ENCODE data around the gene SLC39A11. TPM values are rescaled to one million over a fixed set of nuclear protein-coding genes. Genes with fewer than 3 reads are reported as not detected.
A peak's percentile ranks its signal among the peaks of the same experiment; 100 is the strongest.

SLC39A11 gene
- total and polyA plus RNA-seq, 4 donors, result 18.9 to 44.9 (median 28.2) TPM

DNA sequence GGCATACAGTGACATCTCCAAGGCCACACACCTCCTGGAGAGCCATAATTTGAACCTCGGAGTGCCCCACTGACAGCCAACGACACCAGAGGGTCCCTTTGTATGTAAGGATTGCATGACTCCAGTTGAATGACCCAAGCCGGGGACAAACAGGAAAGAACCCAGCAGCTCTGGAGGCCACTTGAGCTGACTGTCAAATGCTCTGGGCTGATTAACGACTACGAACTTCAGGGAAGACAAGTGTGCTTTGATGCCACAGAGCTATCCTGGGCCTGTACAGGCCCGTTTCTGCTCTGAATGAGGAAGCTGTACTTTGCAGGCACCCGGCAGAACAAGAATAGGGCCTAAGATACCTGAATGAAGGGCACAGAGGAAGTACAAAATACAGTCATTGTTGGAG lies 404.6 kb downstream of the SLC39A11 start:
- WGBS, result 80% methylated on average over 7 of the region's 7 CpGs
- no peak overlapping the region for H3K9ac ChIP-seq (ENCODE audit: low read depth in 1 of 2, low read length in 2 of 2)
- no peak for TF ChIP-seq GABPA (IDR thresholded peaks at IDR 0.05 in 1 of 2, conservative IDR thresholded peaks at IDR 0.05 in 1 of 2)
- no peak for DNase-seq (ENCODE audit: low spot score)
- H3K27ac ChIP-seq (ENCODE audit: low read depth in 1 of 2, low read length in 2 of 2), result no peak overlapping the region
- no peak overlapping the region for H3K4me3 ChIP-seq (ENCODE audit: low read depth in 1 of 3, low read length in 3 of 3)
- no peaks in the 10 kb centered on the region for H3K4me1 ChIP-seq (ENCODE audit: control insufficient read depth in 4 of 4, insufficient read depth in 4 of 4, low read length in 3 of 4)
- H3K9me3 ChIP-seq (ENCODE audit: control insufficient read depth in 4 of 4, low read length in 3 of 4), result no peaks in the 10 kb centered on the region
- no peaks in the 10 kb centered on the region for H3K27me3 ChIP-seq (ENCODE audit: control insufficient read depth in 4 of 4, insufficient read depth in 4 of 4, low read length in 3 of 4)
- peaks cover 0 to 3% (median 0%) of the 10 kb centered on the region in 4 donors for H3K36me3 ChIP-seq (ENCODE audit: control insufficient read depth in 4 of 4, insufficient read depth in 3 of 4, low read depth in 1 of 4, low read length in 3 of 4)

DNA sequence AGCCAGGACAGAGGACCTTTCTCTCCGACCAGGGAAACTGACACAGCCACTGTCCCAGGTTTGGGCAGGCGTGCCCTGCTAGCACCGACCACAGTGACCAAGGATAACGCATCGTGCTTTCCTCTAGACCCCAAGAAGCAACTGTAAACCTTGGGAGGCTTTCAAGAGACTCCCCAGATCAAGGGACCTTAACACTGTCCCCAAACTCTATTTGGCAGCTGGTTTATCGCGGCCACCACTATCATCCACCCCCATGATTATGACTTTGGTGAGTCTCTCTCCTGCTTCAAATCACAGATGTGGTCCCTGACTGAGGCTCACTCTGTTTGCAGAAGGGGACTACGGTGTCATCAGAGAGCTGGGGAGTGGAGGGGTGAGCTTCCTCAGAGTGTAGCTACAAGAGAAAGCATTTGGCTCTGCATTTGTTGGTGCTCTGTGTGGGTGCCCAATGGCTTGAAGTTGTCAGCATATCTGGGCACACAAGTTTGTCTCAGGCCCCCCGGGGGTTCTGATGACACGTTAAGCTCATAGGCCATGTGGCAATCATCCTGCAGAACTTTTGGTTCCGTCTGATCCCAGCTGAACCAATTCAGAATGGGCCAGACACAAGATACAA lies 408.0 kb downstream of the SLC39A11 start:
- no peak for TF ChIP-seq RAD21 (IDR thresholded peaks at IDR 0.05)
- TF ChIP-seq, protein P1, sequence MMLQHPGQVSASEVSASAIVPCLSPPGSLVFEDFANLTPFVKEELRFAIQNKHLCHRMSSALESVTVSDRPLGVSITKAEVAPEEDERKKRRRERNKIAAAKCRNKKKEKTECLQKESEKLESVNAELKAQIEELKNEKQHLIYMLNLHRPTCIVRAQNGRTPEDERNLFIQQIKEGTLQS (IDR thresholded peaks at IDR 0.05), result no peak
- H3K36me3 ChIP-seq (ENCODE audit: control insufficient read depth in 4 of 4, insufficient read depth in 3 of 4, low read depth in 1 of 4, low read length in 3 of 4), result no peaks in the 10 kb centered on the region
- no peak overlapping the region for H3K27ac ChIP-seq (ENCODE audit: low read depth in 1 of 2, low read length in 2 of 2)
- no peak overlapping the region for H3K9ac ChIP-seq (ENCODE audit: low read depth in 1 of 2, low read length in 2 of 2)
- no peak for DNase-seq (ENCODE audit: low spot score)
- H3K4me3 ChIP-seq (ENCODE audit: low read depth in 1 of 3, low read length in 3 of 3), result no peak overlapping the region
- H3K4me1 ChIP-seq (ENCODE audit: control insufficient read depth in 4 of 4, insufficient read depth in 4 of 4, low read length in 3 of 4), result no peaks in the 10 kb centered on the region
- H3K9me3 ChIP-seq (ENCODE audit: control insufficient read depth in 4 of 4, low read length in 3 of 4), result no peaks in the 10 kb centered on the region
- H3K27me3 ChIP-seq (ENCODE audit: control insufficient read depth in 4 of 4, insufficient read depth in 4 of 4, low read length in 3 of 4), result no peaks in the 10 kb centered on the region
- WGBS, result 94% methylated on average over 11 of the region's 11 CpGs

DNA sequence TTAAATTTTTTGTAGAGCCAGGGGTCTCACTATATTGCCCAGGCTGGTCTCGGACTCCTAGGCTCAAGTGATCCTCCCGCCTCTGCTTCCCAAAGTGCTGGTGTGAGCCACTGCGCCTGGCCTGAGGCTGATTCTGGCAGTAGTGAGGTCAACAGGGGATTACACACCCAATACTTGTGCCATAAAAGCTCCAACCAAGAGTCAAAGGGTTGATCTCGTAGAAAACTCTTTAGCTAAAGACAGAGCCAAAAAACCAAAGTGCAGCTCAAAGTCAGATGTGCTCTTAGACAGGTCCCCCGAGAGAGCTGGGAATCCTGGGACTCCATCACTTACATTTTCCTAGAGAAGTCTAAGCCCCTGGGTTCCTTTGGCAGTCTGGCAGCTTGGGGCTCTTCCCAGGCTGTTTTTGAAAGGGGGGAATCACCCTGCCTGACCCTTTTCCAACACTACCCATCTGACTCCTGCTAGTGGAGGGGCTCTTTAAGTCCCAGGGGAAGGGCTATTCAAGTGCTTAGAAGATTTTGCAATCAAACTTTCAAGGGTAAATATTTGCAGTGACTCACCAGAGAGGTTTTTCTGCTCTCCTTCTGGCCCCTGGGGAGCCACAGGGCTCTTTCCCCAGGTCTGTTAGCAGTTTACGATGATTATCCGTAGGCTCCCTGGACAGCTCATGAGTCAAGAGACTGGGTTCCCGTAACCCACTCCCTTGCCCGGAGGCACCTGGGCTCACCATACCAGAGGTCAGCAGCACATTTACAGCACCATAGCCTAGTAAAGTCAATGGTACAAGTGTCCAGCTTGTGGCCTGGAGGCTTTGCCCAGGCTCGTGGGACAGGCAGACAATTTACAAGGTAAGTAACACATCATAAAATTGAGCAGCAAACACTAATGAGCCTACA lies 408.7 kb downstream of the SLC39A11 start:
- WGBS, result 63% methylated on average over 10 of the region's 10 CpGs
- Histone ChIP-seq H3K36me3 (ENCODE audit: control insufficient read depth in 4 of 4, insufficient read depth in 3 of 4, low read depth in 1 of 4, low read length in 3 of 4) (no peaks in the 10 kb centered on the region), H3K9ac (ENCODE audit: low read depth in 1 of 2, low read length in 2 of 2) (no peak overlapping the region), H3K27me3 (ENCODE audit: control insufficient read depth in 4 of 4, insufficient read depth in 4 of 4, low read length in 3 of 4) (no peaks in the 10 kb centered on the region), H3K27ac (ENCODE audit: low read depth in 1 of 2, low read length in 2 of 2) (no peak overlapping the region), H3K4me1 (ENCODE audit: control insufficient read depth in 4 of 4, insufficient read depth in 4 of 4, low read length in 3 of 4) (no peaks in the 10 kb centered on the region), H3K4me3 (ENCODE audit: low read depth in 1 of 3, low read length in 3 of 3) (no peak overlapping the region), H3K9me3 (ENCODE audit: control insufficient read depth in 4 of 4, low read length in 3 of 4) (no peaks in the 10 kb centered on the region)
- DNase-seq (ENCODE audit: low spot score), result no peak
- no peak for TF ChIP-seq YY1 (IDR thresholded peaks at IDR 0.05)
- TF ChIP-seq HNF4A (conservative IDR thresholded peaks at IDR 0.05), result peak in 1 of 2 donors; percentile 11
- TF ChIP-seq, protein P1 (IDR thresholded peaks at IDR 0.05), result peak; percentile 31
- no peak for TF ChIP-seq TAF1 (conservative IDR thresholded peaks at IDR 0.05)
- no peak for TF ChIP-seq FOXA2 (IDR thresholded peaks at IDR 0.05)
- TF ChIP-seq, protein P2, sequence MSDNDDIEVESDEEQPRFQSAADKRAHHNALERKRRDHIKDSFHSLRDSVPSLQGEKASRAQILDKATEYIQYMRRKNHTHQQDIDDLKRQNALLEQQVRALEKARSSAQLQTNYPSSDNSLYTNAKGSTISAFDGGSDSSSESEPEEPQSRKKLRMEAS (IDR thresholded peaks at IDR 0.05), result no peak
- no peak for TF ChIP-seq HNF4G (IDR thresholded peaks at IDR 0.05)
- no peak for TF ChIP-seq RAD21 (IDR thresholded peaks at IDR 0.05)
- peak; percentile 71 to 90 for TF ChIP-seq JUND (IDR thresholded peaks at IDR 0.05)
- TF ChIP-seq RXRA (IDR thresholded peaks at IDR 0.05), result no peak
- TF ChIP-seq EGR1 (IDR thresholded peaks at IDR 0.05; ENCODE audit: low read depth in 2 of 2), result no peak
- TF ChIP-seq, protein P3, sequence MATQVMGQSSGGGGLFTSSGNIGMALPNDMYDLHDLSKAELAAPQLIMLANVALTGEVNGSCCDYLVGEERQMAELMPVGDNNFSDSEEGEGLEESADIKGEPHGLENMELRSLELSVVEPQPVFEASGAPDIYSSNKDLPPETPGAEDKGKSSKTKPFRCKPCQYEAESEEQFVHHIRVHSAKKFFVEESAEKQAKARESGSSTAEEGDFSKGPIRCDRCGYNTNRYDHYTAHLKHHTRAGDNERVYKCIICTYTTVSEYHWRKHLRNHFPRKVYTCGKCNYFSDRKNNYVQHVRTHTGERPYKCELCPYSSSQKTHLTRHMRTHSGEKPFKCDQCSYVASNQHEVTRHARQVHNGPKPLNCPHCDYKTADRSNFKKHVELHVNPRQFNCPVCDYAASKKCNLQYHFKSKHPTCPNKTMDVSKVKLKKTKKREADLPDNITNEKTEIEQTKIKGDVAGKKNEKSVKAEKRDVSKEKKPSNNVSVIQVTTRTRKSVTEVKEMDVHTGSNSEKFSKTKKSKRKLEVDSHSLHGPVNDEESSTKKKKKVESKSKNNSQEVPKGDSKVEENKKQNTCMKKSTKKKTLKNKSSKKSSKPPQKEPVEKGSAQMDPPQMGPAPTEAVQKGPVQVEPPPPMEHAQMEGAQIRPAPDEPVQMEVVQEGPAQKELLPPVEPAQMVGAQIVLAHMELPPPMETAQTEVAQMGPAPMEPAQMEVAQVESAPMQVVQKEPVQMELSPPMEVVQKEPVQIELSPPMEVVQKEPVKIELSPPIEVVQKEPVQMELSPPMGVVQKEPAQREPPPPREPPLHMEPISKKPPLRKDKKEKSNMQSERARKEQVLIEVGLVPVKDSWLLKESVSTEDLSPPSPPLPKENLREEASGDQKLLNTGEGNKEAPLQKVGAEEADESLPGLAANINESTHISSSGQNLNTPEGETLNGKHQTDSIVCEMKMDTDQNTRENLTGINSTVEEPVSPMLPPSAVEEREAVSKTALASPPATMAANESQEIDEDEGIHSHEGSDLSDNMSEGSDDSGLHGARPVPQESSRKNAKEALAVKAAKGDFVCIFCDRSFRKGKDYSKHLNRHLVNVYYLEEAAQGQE (IDR thresholded peaks at IDR 0.05), result no peak
- TF ChIP-seq SP1 (IDR thresholded peaks at IDR 0.05), result no peak
- TF ChIP-seq, protein P4, sequence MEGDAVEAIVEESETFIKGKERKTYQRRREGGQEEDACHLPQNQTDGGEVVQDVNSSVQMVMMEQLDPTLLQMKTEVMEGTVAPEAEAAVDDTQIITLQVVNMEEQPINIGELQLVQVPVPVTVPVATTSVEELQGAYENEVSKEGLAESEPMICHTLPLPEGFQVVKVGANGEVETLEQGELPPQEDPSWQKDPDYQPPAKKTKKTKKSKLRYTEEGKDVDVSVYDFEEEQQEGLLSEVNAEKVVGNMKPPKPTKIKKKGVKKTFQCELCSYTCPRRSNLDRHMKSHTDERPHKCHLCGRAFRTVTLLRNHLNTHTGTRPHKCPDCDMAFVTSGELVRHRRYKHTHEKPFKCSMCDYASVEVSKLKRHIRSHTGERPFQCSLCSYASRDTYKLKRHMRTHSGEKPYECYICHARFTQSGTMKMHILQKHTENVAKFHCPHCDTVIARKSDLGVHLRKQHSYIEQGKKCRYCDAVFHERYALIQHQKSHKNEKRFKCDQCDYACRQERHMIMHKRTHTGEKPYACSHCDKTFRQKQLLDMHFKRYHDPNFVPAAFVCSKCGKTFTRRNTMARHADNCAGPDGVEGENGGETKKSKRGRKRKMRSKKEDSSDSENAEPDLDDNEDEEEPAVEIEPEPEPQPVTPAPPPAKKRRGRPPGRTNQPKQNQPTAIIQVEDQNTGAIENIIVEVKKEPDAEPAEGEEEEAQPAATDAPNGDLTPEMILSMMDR (IDR thresholded peaks at IDR 0.05; ENCODE audit: low read depth, low read length, missing input control), result no peak
- TF ChIP-seq GABPA (IDR thresholded peaks at IDR 0.05 in 1 of 2, conservative IDR thresholded peaks at IDR 0.05 in 1 of 2), result no peak
